DMS 273 (cell line): ENCODE measurements around the gene HDAC7.

Experiments used
- DNase-seq: peaks from one replicate; lab custom pipeline; 2025; ENCODE audit not compliant: unreplicated experiment; lab: John Stamatoyannopoulos, UW

Gene HDAC7

GRCh38 chr12:47766502-47767215 is 53.0 kb downstream of the HDAC7 start:
- no peak for DNase-seq

GRCh38 chr12:47763481-47764346 is 56.0 kb downstream of the HDAC7 start:
- DNase-seq = no peak

- peak; percentile 6 for DNase-seq
Observed at GRCh38 chr12:47762850-47763465, 56.7 kb downstream of the HDAC7 start.

- peak; percentile 82 for DNase-seq
Observed at GRCh38 chr12:47758834-47759690, 60.6 kb downstream of the HDAC7 start, which contains the start of gene RAPGEF3. RAPGEF3 (minus strand) TSS chr12:47758880; CDS start chr12:47758556, 324 bp downstream.

GRCh38 chr12:47758584-47758833 is 61.2 kb downstream of the HDAC7 start:
- no peak for DNase-seq

GRCh38 chr12:47757840-47758583 is 61.7 kb downstream of the HDAC7 start:
- DNase-seq = no peak

- DNase-seq = no peak
Observed at GRCh38 chr12:47757364-47757839, 62.3 kb downstream of the HDAC7 start.

- DNase-seq = no peak
Observed at GRCh38 chr12:47755655-47756562, 63.8 kb downstream of the HDAC7 start.

GRCh38 chr12:47754881-47755280 is 64.8 kb downstream of the HDAC7 start:
- no peak for DNase-seq

GRCh38 chr12:47754126-47754525 is 65.6 kb downstream of the HDAC7 start:
- no peak for DNase-seq

- peak; percentile 30 for DNase-seq
Observed at GRCh38 chr12:47753021-47754001, 66.4 kb downstream of the HDAC7 start.

GRCh38 chr12:47752552-47752951 is 67.2 kb downstream of the HDAC7 start:
- no peak for DNase-seq

- DNase-seq = no peak
Observed at GRCh38 chr12:47752121-47752520, 67.6 kb downstream of the HDAC7 start.

GRCh38 chr12:47751561-47751960 is 68.1 kb downstream of the HDAC7 start:
- DNase-seq = no peak

GRCh38 chr12:47750916-47751470 is 68.7 kb downstream of the HDAC7 start:
- DNase-seq = no peak

GRCh38 chr12:47750229-47750798 is 69.4 kb downstream of the HDAC7 start:
- no peak for DNase-seq

GRCh38 chr12:47748899-47749298 is 70.8 kb downstream of the HDAC7 start:
- no peak for DNase-seq

- no peak for DNase-seq
Observed at GRCh38 chr12:47748507-47748828, 71.2 kb downstream of the HDAC7 start.
